ENCODE data around the gene PLGRKT.
A peak's percentile ranks its signal among the peaks of the same experiment; 100 is the strongest.
"Not testable (repeated sequence)": the region's sequence is repeated elsewhere in the genome, so short reads cannot be mapped to it uniquely, and the experiment has no call there.

Gene PLGRKT

GRCh38 chr9:5452286-5452609, 14.5 kb upstream of the PLGRKT start:
- no peak for DNase-seq (ENCODE audit: low spot score)

GRCh38 chr9:5450359-5451091, 12.8 kb upstream of the PLGRKT start, which contains the start of gene CD274:
TSS of gene CD274 (plus strand) at chr9:5450542. CDS start at chr9:5456114, 5,572 bp downstream.
- DNase-seq (ENCODE audit: low spot score), result peak; percentile 75

- DNase-seq (ENCODE audit: low spot score), result no peak
Observed at GRCh38 chr9:5449521-5450358, 12.0 kb upstream of the PLGRKT start.

GRCh38 chr9:5448461-5449435, 11.0 kb upstream of the PLGRKT start:
- DNase-seq (ENCODE audit: low spot score), result no peak

GRCh38 chr9:5448016-5448415, 10.3 kb upstream of the PLGRKT start:
- DNase-seq (ENCODE audit: low spot score), result no peak

- no peak for DNase-seq (ENCODE audit: low spot score)
Observed at GRCh38 chr9:5447337-5447736, 9.6 kb upstream of the PLGRKT start.

- no peak for DNase-seq (ENCODE audit: low spot score)
Observed at GRCh38 chr9:5446451-5447236, 8.9 kb upstream of the PLGRKT start.

- DNase-seq (ENCODE audit: low spot score), result no peak
Observed at GRCh38 chr9:5445886-5446285, 8.2 kb upstream of the PLGRKT start.

- DNase-seq (ENCODE audit: low spot score), result not testable (repeated sequence)
Observed at GRCh38 chr9:5445096-5445495, 7.4 kb upstream of the PLGRKT start.

GRCh38 chr9:5443850-5444249, 6.1 kb upstream of the PLGRKT start:
- no peak for DNase-seq (ENCODE audit: low spot score)

- DNase-seq (ENCODE audit: low spot score), result peak; percentile 52
Observed at GRCh38 chr9:5442400-5443011, 4.8 kb upstream of the PLGRKT start.

GRCh38 chr9:5441043-5441442, 3.3 kb upstream of the PLGRKT start:
- DNase-seq (ENCODE audit: low spot score), result no peak

GRCh38 chr9:5440426-5440825, 2.7 kb upstream of the PLGRKT start:
- no peak for DNase-seq (ENCODE audit: low spot score)

- no peak for DNase-seq (ENCODE audit: low spot score)
Observed at GRCh38 chr9:5438301-5439162, 807 bp upstream of the PLGRKT start.

GRCh38 chr9:5436441-5436840, 1.3 kb downstream of the PLGRKT start:
- no peak for DNase-seq (ENCODE audit: low spot score)

GRCh38 chr9:5435912-5436311, 1.8 kb downstream of the PLGRKT start:
- no peak for DNase-seq (ENCODE audit: low spot score)

GRCh38 chr9:5433841-5434810, 3.6 kb downstream of the PLGRKT start:
- not testable (repeated sequence) for DNase-seq (ENCODE audit: low spot score)

- not testable (repeated sequence) for DNase-seq (ENCODE audit: low spot score)
Observed at GRCh38 chr9:5433328-5433727, 4.4 kb downstream of the PLGRKT start.

GRCh38 chr9:5432890-5433289, 4.8 kb downstream of the PLGRKT start:
- DNase-seq (ENCODE audit: low spot score), result not testable (repeated sequence)

Measured in hematopoietic multipotent progenitor cell treated with erythropoietin and hydrocortisone succinate and interleukin-3 and kit ligand, for 17 days (in vitro differentiated cells).